ENCODE results near the gene NF2. TPM values are rescaled to one million over a fixed set of nuclear protein-coding genes. Genes with fewer than 3 reads are reported as not detected.

NF2 gene
- total RNA-seq, 1 experiment from 2014 or later = 77.1 TPM

GRCh38 chr22:29651652-29652051 lies 48.2 kb downstream of the NF2 start:
- no peak for DNase-seq (ENCODE audit: low spot score)
- in situ Hi-C loops (cut with HindIII; ENCODE audit: low sequenced_read_pairs) = no loop called here

DNA sequence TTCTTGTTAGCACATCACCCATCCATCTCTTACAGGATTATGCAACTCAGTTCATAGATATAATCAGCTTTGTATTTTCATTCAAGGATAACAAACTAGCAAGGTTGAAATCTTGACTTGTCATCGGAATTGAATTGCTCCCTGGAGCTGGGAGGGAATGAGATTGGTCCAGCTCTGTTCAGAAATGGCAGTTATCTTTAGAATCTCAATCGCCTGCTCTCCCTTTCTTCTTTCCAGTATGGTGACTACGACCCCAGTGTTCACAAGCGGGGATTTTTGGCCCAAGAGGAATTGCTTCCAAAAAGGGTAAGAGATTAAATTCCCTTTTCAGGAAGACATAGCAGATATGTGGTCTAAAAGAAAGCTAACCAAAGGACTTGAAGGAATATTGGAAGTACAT lies 51.0 kb downstream of the NF2 start:
- in situ Hi-C loops (cut with HindIII; ENCODE audit: low sequenced_read_pairs) = no loop called here
- DNase-seq (ENCODE audit: low spot score) = no peak

DNA sequence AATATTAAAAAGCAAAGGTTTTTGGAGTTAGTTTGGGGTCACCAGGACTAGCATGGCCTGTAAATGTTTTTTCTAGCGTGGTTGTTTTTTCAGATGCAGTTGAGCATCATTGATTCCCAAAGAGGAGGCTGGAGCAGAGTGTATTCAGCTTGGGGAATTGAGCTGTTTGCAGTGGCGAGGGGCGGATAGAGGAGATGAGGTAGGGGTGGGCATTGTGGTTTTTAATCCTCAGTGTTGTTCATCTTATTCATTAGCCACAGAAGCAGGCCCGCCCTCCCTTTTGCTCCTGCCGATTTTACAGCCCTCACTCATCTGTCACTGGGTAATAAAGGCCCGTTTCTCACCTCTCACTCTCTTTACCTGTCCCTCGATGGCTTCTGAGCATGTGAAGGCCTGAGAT lies 51.4 kb downstream of the NF2 start:
- in situ Hi-C loops (cut with HindIII; ENCODE audit: low sequenced_read_pairs) = no loop called here
- DNase-seq (ENCODE audit: low spot score) = no peak

- in situ Hi-C loops (cut with HindIII; ENCODE audit: low sequenced_read_pairs) = no loop called here
- DNase-seq (ENCODE audit: low spot score) = no peak
These were observed 54.7 kb downstream of the NF2 start for GRCh38 chr22:29658176-29658575.

DNA sequence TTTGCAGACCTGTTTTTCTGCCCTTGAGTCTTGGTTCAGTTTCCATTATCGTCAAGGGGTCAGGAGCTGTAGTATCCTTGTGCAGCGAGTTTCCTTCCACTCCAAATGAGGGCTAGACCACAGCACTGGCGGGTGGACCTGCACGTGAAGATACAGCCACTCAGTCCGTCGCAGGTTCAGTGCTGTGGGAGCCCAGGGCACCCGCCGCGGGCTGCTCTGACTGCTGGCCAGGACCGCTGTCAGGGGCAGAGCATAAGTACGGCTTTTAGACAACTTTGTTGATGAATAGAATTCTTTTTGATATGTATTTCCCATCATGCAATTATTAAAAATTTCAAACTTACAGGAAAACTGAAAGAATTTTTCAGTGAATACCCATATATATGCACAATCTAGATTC lies 56.6 kb downstream of the NF2 start:
- in situ Hi-C loops (cut with HindIII; ENCODE audit: low sequenced_read_pairs) = no loop called here
- no peak for DNase-seq (ENCODE audit: low spot score)

DNA sequence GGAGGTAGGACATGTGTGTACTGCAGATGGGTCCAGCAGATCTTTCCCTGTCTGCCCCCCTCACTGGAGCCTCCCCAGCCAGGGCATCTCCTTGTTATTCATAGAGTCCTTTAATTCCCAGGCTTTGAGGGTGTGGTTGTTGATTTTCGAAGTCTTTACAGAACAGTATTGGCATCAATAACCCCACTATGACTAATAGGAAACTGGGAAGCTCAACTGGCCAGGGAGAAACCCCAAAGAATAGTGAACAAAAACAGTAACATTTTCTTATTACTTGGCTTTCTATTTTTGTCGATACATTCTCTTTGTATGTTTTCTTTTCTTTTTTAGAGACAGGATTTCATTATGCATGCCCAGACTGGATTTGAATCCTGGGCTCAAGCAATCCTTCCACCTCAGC lies 57.9 kb downstream of the NF2 start:
- in situ Hi-C loops (cut with HindIII; ENCODE audit: low sequenced_read_pairs) = no loop called here
- no peak for DNase-seq (ENCODE audit: low spot score)

- no peak for DNase-seq (ENCODE audit: low spot score)
- in situ Hi-C loops (cut with HindIII; ENCODE audit: low sequenced_read_pairs) = no loop called here
These were observed 59.9 kb downstream of the NF2 start for GRCh38 chr22:29663180-29663821.

GRCh38 chr22:29665486-29665885 lies 62.1 kb downstream of the NF2 start:
- in situ Hi-C loops (cut with HindIII; ENCODE audit: low sequenced_read_pairs) = no loop called here
- no peak for DNase-seq (ENCODE audit: low spot score)

- peak; percentile 92 for DNase-seq (ENCODE audit: low spot score)
- in situ Hi-C loops (cut with HindIII; ENCODE audit: low sequenced_read_pairs) = no loop called here
These were observed 65.2 kb downstream of the NF2 start for GRCh38 chr22:29668673-29669072.

DNA sequence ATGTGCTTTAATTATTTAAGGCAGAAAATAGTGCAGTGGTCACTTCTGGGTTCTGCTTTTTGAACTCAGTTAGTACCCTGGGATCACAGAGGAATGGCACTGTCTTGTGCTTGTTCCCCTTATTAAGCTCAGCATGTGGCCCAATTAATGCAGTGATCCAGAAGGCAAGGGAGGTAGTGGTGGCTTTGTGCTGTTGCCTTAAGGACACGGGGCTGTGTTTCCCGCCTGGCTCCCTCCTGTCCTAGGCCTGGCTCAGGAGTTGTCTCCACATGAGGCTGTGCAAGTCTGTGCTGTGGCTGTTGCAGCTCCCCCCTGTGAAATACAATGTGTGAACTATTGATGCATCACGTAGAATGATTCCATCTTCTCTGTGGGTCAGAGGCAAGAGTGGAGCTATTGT lies 67.2 kb downstream of the NF2 start:
- in situ Hi-C loops (cut with HindIII; ENCODE audit: low sequenced_read_pairs) = no loop called here
- DNase-seq (ENCODE audit: low spot score) = peak; percentile 79

GRCh38 chr22:29673361-29674066 lies 70.1 kb downstream of the NF2 start:
- no peak for DNase-seq (ENCODE audit: low spot score)
- in situ Hi-C loops (cut with HindIII; ENCODE audit: low sequenced_read_pairs) = no loop called here

- DNase-seq (ENCODE audit: low spot score) = no peak
- in situ Hi-C loops (cut with HindIII; ENCODE audit: low sequenced_read_pairs) = no loop called here
These were observed 70.7 kb downstream of the NF2 start for GRCh38 chr22:29674121-29674520.

DNA sequence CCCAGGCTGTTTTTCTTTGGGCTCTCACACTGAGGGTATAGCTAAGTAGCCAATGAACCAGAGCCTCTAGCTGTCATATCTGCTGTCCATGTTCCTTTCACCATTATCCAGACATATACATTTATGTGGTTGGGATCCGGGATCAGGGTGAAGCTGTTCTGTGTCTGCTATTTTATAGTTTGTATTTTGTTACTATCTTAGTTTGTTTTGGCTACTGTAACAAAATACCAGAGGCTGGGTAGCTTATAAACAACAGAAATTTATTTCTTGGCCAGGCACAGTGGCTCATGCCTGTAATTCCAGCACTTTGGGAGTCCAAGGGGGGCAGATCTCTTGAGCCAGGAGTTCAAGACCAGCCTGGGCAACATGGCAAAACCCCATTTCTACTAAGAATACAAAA lies 75.9 kb downstream of the NF2 start:
- in situ Hi-C loops (cut with HindIII; ENCODE audit: low sequenced_read_pairs) = no loop called here
- no peak for DNase-seq (ENCODE audit: low spot score)

GRCh38 chr22:29683536-29683935 lies 80.1 kb downstream of the NF2 start:
- in situ Hi-C loops (cut with HindIII; ENCODE audit: low sequenced_read_pairs) = no loop called here
- DNase-seq (ENCODE audit: low spot score) = no peak

DNA sequence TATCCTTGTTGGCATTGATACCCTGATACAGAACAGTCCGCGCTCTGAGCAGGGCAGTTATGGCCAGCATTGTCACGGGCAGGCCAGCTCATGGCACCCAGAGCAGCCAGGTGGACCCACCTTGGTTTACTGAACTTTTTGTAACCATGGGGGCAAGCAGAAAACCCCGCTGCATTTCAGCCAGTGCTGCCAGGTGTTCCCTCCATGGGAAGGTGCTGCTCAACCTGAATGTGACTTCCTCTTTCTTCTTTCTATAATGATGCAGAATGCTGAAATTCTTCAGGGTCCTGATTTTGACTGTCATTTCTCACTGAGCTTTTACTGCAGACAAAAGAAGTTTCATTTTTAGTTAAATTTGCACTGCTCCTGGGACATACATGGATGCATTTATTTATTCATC lies 80.8 kb downstream of the NF2 start:
- no peak for DNase-seq (ENCODE audit: low spot score)
- in situ Hi-C loops (cut with HindIII; ENCODE audit: low sequenced_read_pairs) = no loop called here

DNA sequence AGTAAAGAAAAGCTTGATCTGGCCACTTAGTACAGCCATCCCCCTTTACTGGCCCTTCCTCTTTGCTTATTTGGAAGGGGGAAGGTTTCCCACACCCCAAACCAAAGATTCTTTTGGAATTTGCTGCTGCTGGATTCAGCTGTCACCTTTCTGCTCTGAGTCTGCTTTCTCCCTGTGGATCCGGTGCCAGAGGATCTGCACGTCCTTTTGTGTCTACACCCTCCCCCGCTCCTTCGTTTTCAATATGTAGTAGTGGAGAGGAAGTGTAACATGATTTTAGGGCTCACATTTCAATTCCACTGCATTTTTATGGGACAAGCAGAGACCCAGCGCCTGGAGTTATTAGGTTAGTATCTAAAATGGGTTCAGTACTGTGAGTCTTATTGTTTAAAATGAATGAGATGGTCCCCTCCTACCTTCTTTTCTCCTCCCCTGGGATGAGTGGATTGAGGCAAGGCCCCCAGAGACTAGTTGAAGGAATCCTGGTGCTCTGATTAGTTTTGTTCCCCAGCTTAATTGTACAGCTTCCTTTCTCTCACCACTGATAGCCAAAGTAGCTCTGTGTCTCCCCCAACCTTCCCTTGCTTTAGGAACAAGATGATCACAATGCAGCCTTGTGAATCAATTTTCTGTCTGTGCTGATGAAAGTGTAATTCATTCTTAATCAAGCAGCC lies 85.9 kb downstream of the NF2 start:
- in situ Hi-C loops (cut with HindIII; ENCODE audit: low sequenced_read_pairs) = no loop called here
- no peak for DNase-seq (ENCODE audit: low spot score)

- in situ Hi-C loops (cut with HindIII; ENCODE audit: low sequenced_read_pairs) = no loop called here
- peak; percentile 82 for DNase-seq (ENCODE audit: low spot score)
These were observed 86.4 kb downstream of the NF2 start for GRCh38 chr22:29689880-29690213.

- no peak for DNase-seq (ENCODE audit: low spot score)
- in situ Hi-C loops (cut with HindIII; ENCODE audit: low sequenced_read_pairs) = no loop called here
These were observed 87.0 kb downstream of the NF2 start for GRCh38 chr22:29690476-29690875.

- in situ Hi-C loops (cut with HindIII; ENCODE audit: low sequenced_read_pairs) = no loop called here
- peak; percentile 80 for DNase-seq (ENCODE audit: low spot score)
These were observed 88.3 kb downstream of the NF2 start for GRCh38 chr22:29691636-29692326.

- in situ Hi-C loops (cut with HindIII; ENCODE audit: low sequenced_read_pairs) = no loop called here
- DNase-seq (ENCODE audit: low spot score) = peak; percentile 74
These were observed 88.9 kb downstream of the NF2 start for GRCh38 chr22:29692327-29692640.
